GM12878 (cell line): ENCODE results near the gene CHMP6. TPM values are rescaled to one million over a fixed set of nuclear protein-coding genes. Genes with fewer than 3 reads are reported as not detected.

Experiments
- ATAC-seq: fragments of 200-7000 bp; cut with Tn5 transposase; 3 replicates; pipeline ENCODE4 v1.9.1; 2020; ENCODE audit warnings: mild to moderate bottlenecking, moderate library complexity
- BruUV-seq: library from RNA; stranded (reverse); fragments of 400-500 nt; replicated peaks from 2 replicates; lab custom pipeline; 2021; lab: Mats Ljungman, UMichigan
- CTCF ChIA-PET: fragments of 300-600 bp; sonication (Branson Sonifier 250); formaldehyde crosslinking; extraction: SDS; loops from one replicate; lab custom pipeline; 2021; ENCODE audit warnings: inconsistent platforms; lab: Yijun Ruan, JAX
- POLR2A ChIA-PET: fragments of 350-600 bp; formaldehyde crosslinking; extraction: SDS; loops from one replicate; lab custom pipeline; 2021; ENCODE audit warnings: inconsistent platforms; lab: Charles Lee
- RAD21 ChIA-PET: fragments of 300-600 bp; sonication (Branson Sonifier 250); formaldehyde crosslinking; loops from one replicate; lab custom pipeline; 2023; ENCODE audit warnings: antibody characterized with exemption; ENCODE audit not compliant: unreplicated experiment; lab: Charles Lee
- SMC1A ChIA-PET: fragments of 300-600 bp; sonication (Branson Sonifier 250); formaldehyde crosslinking; loops from one replicate; lab custom pipeline; 2023; ENCODE audit not compliant: unreplicated experiment, uncharacterized antibody; lab: Charles Lee
- DNase-seq: peaks from one replicate; pipeline ENCODE4 v3.0.0-alpha.2; 2011; ENCODE audit warnings: low read depth, low spot score
- FAIRE-seq: peaks from 3 replicates; lab custom pipeline; 2011; peaks lifted over from hg19 to GRCh38; lab: Jason Lieb, UNC
- H2AFZ ChIP-seq: 2 replicates; pipeline ENCODE4 v1.6.0; 2011; ENCODE audit warnings: low read depth, low read length, control low read depth; ENCODE audit not compliant: control insufficient read depth
- H3K27ac ChIP-seq: 2 replicates; pipeline ENCODE4 v1.5.1; 2011; ENCODE audit warnings: control low read depth; ENCODE audit not compliant: control insufficient read depth, insufficient read depth
- H3K27me3 ChIP-seq, 2 experiments: replicated peaks in 1 of 2; 2 replicates each; pipeline versions ENCODE4 v1.6.0 to v1.6.1; 2011; ENCODE audit warnings: low read length in 1 of 2; ENCODE audit not compliant: control insufficient read depth in 2 of 2, insufficient read depth in 2 of 2
- H3K36me3 ChIP-seq, 2 experiments: 2 replicates each; pipeline ENCODE4 v1.5.1; 2011; ENCODE audit warnings: low read length in 1 of 2; ENCODE audit not compliant: control insufficient read depth in 2 of 2, insufficient read depth in 2 of 2
- H3K4me1 ChIP-seq: 2 replicates; pipeline ENCODE4 v1.6.1; 2011; ENCODE audit warnings: mild to moderate bottlenecking, low read length, moderate library complexity, mixed read lengths; ENCODE audit not compliant: control insufficient read depth, insufficient read depth
- H3K4me2 ChIP-seq: 2 replicates; pipeline ENCODE4 v1.6.0; 2011; ENCODE audit warnings: control low read depth; ENCODE audit not compliant: control insufficient read depth, insufficient read depth
- H3K4me3 ChIP-seq: fragments of 200-600 bp; sonication (generic); 2 replicates; pipeline ENCODE4 v1.5.1; 2016
- H3K79me2 ChIP-seq: 2 replicates; pipeline ENCODE4 v1.6.0; 2011; ENCODE audit warnings: low read length; ENCODE audit not compliant: control insufficient read depth, insufficient read depth
- H3K9ac ChIP-seq: 2 replicates; pipeline ENCODE4 v1.8.0; 2011; ENCODE audit warnings: low read length, control low read depth, mixed read lengths; ENCODE audit not compliant: control insufficient read depth, insufficient read depth
- H3K9me3 ChIP-seq: replicated peaks from 3 replicates; pipeline ENCODE4 v1.5.1; 2011; ENCODE audit warnings: mild to moderate bottlenecking, low read length; ENCODE audit not compliant: control insufficient read depth, insufficient read depth
- H4K20me1 ChIP-seq: 2 replicates; pipeline ENCODE4 v1.6.0; 2011; ENCODE audit not compliant: control insufficient read depth, insufficient read depth
- ETV6 ChIP-seq, 2 experiments: fragments of 450-650 bp in 1 of 2; IDR thresholded peaks in 1 of 2; conservative IDR thresholded peaks in 1 of 2; 2 replicates each; pipeline ENCODE4 v1.6.1; 2014; ENCODE audit warnings: antibody characterized with exemption in 1 of 2, borderline replicate concordance in 1 of 2, low read depth in 1 of 2, mild to moderate bottlenecking in 1 of 2, moderate library complexity in 1 of 2
- IRF4 ChIP-seq: IDR thresholded peaks from 2 replicates; pipeline ENCODE4 v1.6.1; 2011; ENCODE audit warnings: low read depth, low read length
- RCOR1 ChIP-seq: conservative IDR thresholded peaks from 2 replicates; pipeline ENCODE4 v1.6.1; 2012; ENCODE audit warnings: low read depth, low read length, improper control_type of control experiment
- TCF3 ChIP-seq: IDR thresholded peaks from 2 replicates; pipeline ENCODE4 v1.6.1; 2012; ENCODE audit warnings: low read depth, mild to moderate bottlenecking, low read length, borderline replicate concordance; ENCODE audit not compliant: insufficient read depth
- WGBS: methylation state at CpG from one replicate; pipeline ENCODE4 v1.1.6; 2016; ENCODE audit warnings: low lambda C conversion rate; ENCODE audit not compliant: insufficient replicate concordance, insufficient coverage; ENCODE audit errors: missing lambda C conversion rate; 5-methylcytosine and 5-hydroxymethylcytosine counted together
- in situ Hi-C: fragments of 300-500 bp; cut with MboI; formaldehyde crosslinking; loops from 9 replicates; pipeline ENCODE4 v1.14.3; 2018; ENCODE audit warnings: mixed read lengths
- intact Hi-C: fragments of 100-400 bp; cut with micrococcal nuclease; formaldehyde crosslinking; loops from one replicate; pipeline ENCODE4 v1.14.2; 2022; ENCODE audit not compliant: unreplicated experiment
- polyA plus RNA-seq, 11 experiments: library from polyadenylated mRNA; depleted of rRNA in 4 of 11; unstranded in 6 of 11; stranded (reverse) in 5 of 11; fragments of >200 nt; fragmentation: Nextera tagmentation in 4 of 11; fragmentation: Illumina TruSeq in 1 of 11; extraction: Ambion mirVana in 4 of 11; extraction: Trizol in 1 of 11; gene quantifications; 1 replicate in 1 of 11; 2 replicates in 10 of 11; pipeline versions ENCODE4 v1.2.1 to v1.2.3, GENCODE V29; 2011 to 2016; ENCODE audit warnings: inconsistent platforms in 2 of 11, missing spikeins in 2 of 11, low read depth in 1 of 11
- total RNA-seq, 4 experiments: library from RNA; depleted of rRNA in 3 of 4; stranded (reverse); fragments of >200 nt in 3 of 4; fragmentation: Illumina TruSeq in 1 of 4; extraction: Trizol in 1 of 4; gene quantifications; 2 replicates each; pipeline versions ENCODE4 v1.2.1 to v1.2.3, GENCODE V29; 2013 to 2021
- TF ChIP-seq, protein P1 (sequence below): IDR thresholded peaks from 2 replicates; pipeline ENCODE4 v1.6.1; 2012; ENCODE audit warnings: low read depth, low read length, improper control_type of control experiment

The CHMP6 gene
- total and polyA plus RNA-seq, 10 of the 15 experiments (the other 5 are each of a cell fraction or from before 2014, with no cell fraction given): 0.21 to 37.9 (median 14.7) TPM

DNA sequence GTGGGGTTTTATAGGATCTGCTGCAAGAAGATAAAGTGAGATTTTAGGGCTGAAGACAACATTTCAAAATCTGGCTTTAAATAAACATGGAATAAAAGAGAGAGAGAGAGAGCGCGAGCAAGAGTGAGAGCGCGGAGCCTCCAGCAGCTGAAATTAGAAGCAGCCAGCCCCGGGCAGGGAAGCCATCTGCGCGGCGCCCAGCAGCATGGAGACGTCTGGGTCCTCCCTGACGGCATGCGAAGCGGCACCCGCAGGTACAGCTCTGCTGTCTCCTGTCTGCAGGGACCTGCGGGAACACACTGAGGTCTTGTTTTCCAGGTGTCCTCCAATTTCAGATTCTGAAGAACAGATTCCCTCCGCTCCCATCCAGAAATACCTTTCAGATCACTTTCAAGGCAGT lies 35.4 kb downstream of the CHMP6 start:
- intact Hi-C loops: no loop called here
- in situ Hi-C loops: loop anchor here (10.0 kb wide), 1 partner anchor 68 kb away; no protein-coding TSS in a partner anchor
- H3K9ac ChIP-seq: no peak overlapping the region
- no peak overlapping the region for H3K4me3 ChIP-seq
- no peaks in the 10 kb centered on the region for H3K79me2 ChIP-seq
- H3K4me2 ChIP-seq: no peak overlapping the region
- no peaks in the 10 kb centered on the region for H3K4me1 ChIP-seq
- no peak overlapping the region for H2AFZ ChIP-seq
- ATAC-seq: no peak
- ChIA-PET SMC1A (no interaction called here), RAD21 (no interaction called here)
- DNase-seq: no peak
- no peaks in the 10 kb centered on the region for H3K36me3 ChIP-seq
- TF ChIP-seq TCF3 (no peak), IRF4 (no peak), RCOR1 (no peak), ETV6 (conservative IDR thresholded peaks at IDR 0.05 in 1 of 2, IDR thresholded peaks at IDR 0.05 in 1 of 2; ENCODE audit: borderline replicate concordance in 1 of 2, low read depth in 1 of 2) (no peak)
- TF ChIP-seq, protein P1, sequence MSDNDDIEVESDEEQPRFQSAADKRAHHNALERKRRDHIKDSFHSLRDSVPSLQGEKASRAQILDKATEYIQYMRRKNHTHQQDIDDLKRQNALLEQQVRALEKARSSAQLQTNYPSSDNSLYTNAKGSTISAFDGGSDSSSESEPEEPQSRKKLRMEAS: no peak
- TF ChIP-seq, all 136 proteins: peak for 0
- ChIA-PET CTCF (no interaction called here), POLR2A (no interaction called here)
- Histone ChIP-seq H4K20me1 (no peaks in the 10 kb centered on the region), H3K27ac (no peak overlapping the region), H3K27me3 (no peaks in the 10 kb centered on the region; a peak in 2 of 4 replicates), H3K9me3 (no peaks in the 10 kb centered on the region; the same call in 2 of the 3 replicates)
- FAIRE-seq: no peak
- no TSS peak for BruUV-seq
- WGBS: 82% methylated on average over 15 of the region's 15 CpGs
